Fibroblast of lung (primary cell): ENCODE results near the gene LHCGR. TPM values are rescaled to one million over a fixed set of nuclear protein-coding genes. Genes with fewer than 3 reads are reported as not detected.

ENCODE experiments used
- DNase-seq, 2 donors: peaks; one replicate each; pipeline versions ENCODE4 v3.0.0 to v3.0.0-alpha.2; 2010; ENCODE audit warnings: low read depth in 2 of 2
- H2AFZ ChIP-seq: 2 replicates; pipeline ENCODE4 v1.5.1; 2012; ENCODE audit warnings: low read length, control low read depth, inconsistent platforms
- H3K27ac ChIP-seq: 2 replicates; pipeline ENCODE4 v1.5.1; 2011; ENCODE audit warnings: low read length, control low read depth; ENCODE audit not compliant: insufficient read depth
- H3K27me3 ChIP-seq: 2 replicates; pipeline ENCODE4 v1.5.1; 2011; ENCODE audit warnings: mild to moderate bottlenecking, low read length; ENCODE audit not compliant: control insufficient read depth, insufficient read depth
- H3K36me3 ChIP-seq: 2 replicates; pipeline ENCODE4 v1.5.1; 2011; ENCODE audit warnings: low read length; ENCODE audit not compliant: control insufficient read depth, insufficient read depth
- H3K4me1 ChIP-seq: 2 replicates; pipeline ENCODE4 v1.5.1; 2011; ENCODE audit warnings: low read length; ENCODE audit not compliant: control insufficient read depth, insufficient read depth; ENCODE audit errors: extremely low read depth
- H3K4me2 ChIP-seq: 2 replicates; pipeline ENCODE4 v1.5.1; 2011; ENCODE audit warnings: low read length, control low read depth; ENCODE audit not compliant: insufficient read depth; ENCODE audit errors: extremely low read depth
- H3K4me3 ChIP-seq, 4 experiments: fragments of 200-600 bp in 1 of 4; sonication (generic) in 1 of 4; replicated peaks in 1 of 4; 2 replicates each; pipeline ENCODE4 v1.5.1; 2011 to 2016; ENCODE audit warnings: low read length in 4 of 4, low read depth in 3 of 4, mild to moderate bottlenecking in 3 of 4, control low read depth in 2 of 4, inconsistent platforms in 1 of 4, mixed read lengths in 1 of 4; ENCODE audit not compliant: insufficient read depth in 1 of 4; ENCODE audit errors: control extremely low read depth in 1 of 4
- H3K79me2 ChIP-seq: 2 replicates; pipeline ENCODE4 v1.5.1; 2012; ENCODE audit warnings: mild to moderate bottlenecking, low read length, inconsistent platforms; ENCODE audit not compliant: control insufficient read depth, insufficient read depth
- H3K9ac ChIP-seq: 2 replicates; pipeline ENCODE4 v1.5.1; 2011; ENCODE audit warnings: mild to moderate bottlenecking, low read length, control low read depth; ENCODE audit not compliant: insufficient read depth
- H3K9me3 ChIP-seq: 2 replicates; pipeline ENCODE4 v1.5.1; 2012; ENCODE audit warnings: low read depth, low read length; ENCODE audit not compliant: control insufficient read depth, insufficient read depth
- H4K20me1 ChIP-seq: 2 replicates; pipeline ENCODE4 v1.5.1; 2011; ENCODE audit warnings: low read length; ENCODE audit not compliant: control insufficient read depth, insufficient read depth; ENCODE audit errors: extremely low read depth
- EZH2 ChIP-seq: IDR thresholded peaks from 2 replicates; pipeline ENCODE4 v1.5.1; 2012; ENCODE audit warnings: low read length, control low read depth, mild to moderate bottlenecking; ENCODE audit errors: missing control alignments
- polyA plus RNA-seq, 2 donors: library from polyadenylated mRNA; depleted of rRNA in 1 of 2; stranded (reverse) in 1 of 2; unstranded in 1 of 2; fragments of >200 nt; gene quantifications; 2 replicates each; pipeline ENCODE4 v1.2.1, GENCODE V29; 2011 to 2012; ENCODE audit warnings: missing spikeins in 1 of 2
- total RNA-seq: library from RNA; depleted of rRNA; stranded (reverse); fragments of >200 nt; gene quantifications from 2 replicates; pipeline ENCODE4 v1.2.1, GENCODE V29; 2014
- TF ChIP-seq, protein P1 (sequence below), 2 donors: IDR thresholded peaks in 1 of 2; conservative IDR thresholded peaks in 1 of 2; 1 replicate in 1 of 2; 2 replicates in 1 of 2; pipeline ENCODE4 v1.5.1; 2011 to 2012; ENCODE audit warnings: low read length in 2 of 2, control low read depth in 1 of 2, inconsistent platforms in 1 of 2, low read depth in 1 of 2, mild to moderate bottlenecking in 1 of 2

Gene LHCGR
- total and polyA plus RNA-seq, 2 donors (not counting 1 experiment from before 2014, with no cell fraction given): 0.12 TPM; not detected in 1

GRCh38 chr2:48787580-48787979, 32.1 kb upstream of the LHCGR start:
- Histone ChIP-seq H3K4me2 (no peak overlapping the region), H3K4me1 (no peaks in the 10 kb centered on the region), H3K9me3 (no peaks in the 10 kb centered on the region), H3K9ac (no peak overlapping the region), H3K27me3 (no peaks in the 10 kb centered on the region), H3K79me2 (no peaks in the 10 kb centered on the region), H3K36me3 (no peaks in the 10 kb centered on the region), H3K4me3 (no peak overlapping the region), H4K20me1 (no peaks in the 10 kb centered on the region), H3K27ac (no peak overlapping the region), H2AFZ (no peak overlapping the region)
- no peak for TF ChIP-seq EZH2
- TF ChIP-seq, protein P1, sequence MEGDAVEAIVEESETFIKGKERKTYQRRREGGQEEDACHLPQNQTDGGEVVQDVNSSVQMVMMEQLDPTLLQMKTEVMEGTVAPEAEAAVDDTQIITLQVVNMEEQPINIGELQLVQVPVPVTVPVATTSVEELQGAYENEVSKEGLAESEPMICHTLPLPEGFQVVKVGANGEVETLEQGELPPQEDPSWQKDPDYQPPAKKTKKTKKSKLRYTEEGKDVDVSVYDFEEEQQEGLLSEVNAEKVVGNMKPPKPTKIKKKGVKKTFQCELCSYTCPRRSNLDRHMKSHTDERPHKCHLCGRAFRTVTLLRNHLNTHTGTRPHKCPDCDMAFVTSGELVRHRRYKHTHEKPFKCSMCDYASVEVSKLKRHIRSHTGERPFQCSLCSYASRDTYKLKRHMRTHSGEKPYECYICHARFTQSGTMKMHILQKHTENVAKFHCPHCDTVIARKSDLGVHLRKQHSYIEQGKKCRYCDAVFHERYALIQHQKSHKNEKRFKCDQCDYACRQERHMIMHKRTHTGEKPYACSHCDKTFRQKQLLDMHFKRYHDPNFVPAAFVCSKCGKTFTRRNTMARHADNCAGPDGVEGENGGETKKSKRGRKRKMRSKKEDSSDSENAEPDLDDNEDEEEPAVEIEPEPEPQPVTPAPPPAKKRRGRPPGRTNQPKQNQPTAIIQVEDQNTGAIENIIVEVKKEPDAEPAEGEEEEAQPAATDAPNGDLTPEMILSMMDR (conservative IDR thresholded peaks at IDR 0.05 in 1 of 2, IDR thresholded peaks at IDR 0.05 in 1 of 2; ENCODE audit: low read depth in 1 of 2, low read length in 2 of 2): no peak
- no peak for DNase-seq

GRCh38 chr2:48781366-48781765, 25.8 kb upstream of the LHCGR start:
- Histone ChIP-seq H3K27me3 (no peaks in the 10 kb centered on the region), H3K4me1 (no peaks in the 10 kb centered on the region), H2AFZ (no peak overlapping the region), H3K4me2 (no peak overlapping the region), H3K4me3 (no peak overlapping the region), H3K79me2 (no peaks in the 10 kb centered on the region), H3K27ac (no peak overlapping the region), H3K9ac (no peak overlapping the region), H4K20me1 (no peaks in the 10 kb centered on the region), H3K9me3 (no peaks in the 10 kb centered on the region), H3K36me3 (no peaks in the 10 kb centered on the region)
- no peak for TF ChIP-seq EZH2
- TF ChIP-seq, protein P1 (conservative IDR thresholded peaks at IDR 0.05 in 1 of 2, IDR thresholded peaks at IDR 0.05 in 1 of 2; ENCODE audit: low read depth in 1 of 2, low read length in 2 of 2): no peak
- no peak for DNase-seq

GRCh38 chr2:48779019-48779716, 23.6 kb upstream of the LHCGR start:
- no peaks in the 10 kb centered on the region for H4K20me1 ChIP-seq
- no peaks in the 10 kb centered on the region for H3K4me1 ChIP-seq
- no peaks in the 10 kb centered on the region for H3K9me3 ChIP-seq
- no peaks in the 10 kb centered on the region for H3K79me2 ChIP-seq
- H3K4me3 ChIP-seq: no peak overlapping the region
- no peak for DNase-seq
- no peak overlapping the region for H3K9ac ChIP-seq
- TF ChIP-seq EZH2: no peak
- TF ChIP-seq, protein P1 (conservative IDR thresholded peaks at IDR 0.05 in 1 of 2, IDR thresholded peaks at IDR 0.05 in 1 of 2; ENCODE audit: low read depth in 1 of 2, low read length in 2 of 2): no peak
- no peaks in the 10 kb centered on the region for H3K27me3 ChIP-seq
- no peak overlapping the region for H3K27ac ChIP-seq
- no peak overlapping the region for H2AFZ ChIP-seq
- no peak overlapping the region for H3K4me2 ChIP-seq
- H3K36me3 ChIP-seq: no peaks in the 10 kb centered on the region
